ENCODE results near the gene ACTMAP. TPM values are rescaled to one million over a fixed set of nuclear protein-coding genes. Genes with fewer than 3 reads are reported as not detected.

The ACTMAP gene
- total RNA-seq, 2 experiments from 2014 or later = 5.0 to 54.8 TPM

GRCh38 chr19:40717325-40717879, 32.9 kb downstream of the ACTMAP start:
- DNase-seq (ENCODE audit: low spot score) = no peak
- TF ChIP-seq EZH2phosphoT487 (IDR thresholded peaks at IDR 0.05; ENCODE audit: borderline replicate concordance, low read depth, low read length) = no peak
- no peak for TF ChIP-seq CTCF (conservative IDR thresholded peaks at IDR 0.05; ENCODE audit: low read length)
- CTCF ChIA-PET (ENCODE audit: unreplicated experiment) = interaction anchor here (0.6 kb wide), 1 partner anchor 26 kb away, joined by 3 read pairs; no protein-coding TSS in a partner anchor
- peak overlapping the region; percentile 70 for H3K4me3 ChIP-seq (ENCODE audit: low read depth, low read length, poor library complexity, severe bottlenecking)
- no peaks in the 10 kb centered on the region for H4K20me1 ChIP-seq (ENCODE audit: insufficient read depth, low read length)
- BruUV-seq (replicated peaks) = no TSS peak
- H3K27ac ChIP-seq (ENCODE audit: low read depth, low read length, poor library complexity, severe bottlenecking) = peak overlapping the region; percentile 5
- POLR2A ChIA-PET = interaction anchor here (0.6 kb wide), 1 partner anchor 63 kb away, joined by 3 read pairs; no protein-coding TSS in a partner anchor
- H3K36me3 ChIP-seq (ENCODE audit: insufficient read depth, low read length) = no peaks in the 10 kb centered on the region
- peaks cover 37% of the 10 kb centered on the region for H3K4me1 ChIP-seq (ENCODE audit: insufficient read depth, low read length, poor library complexity, severe bottlenecking)
- H3K79me2 ChIP-seq (ENCODE audit: insufficient read depth, low read depth, low read length) = peaks cover 25% of the 10 kb centered on the region
- H3K9me2 ChIP-seq (ENCODE audit: insufficient read depth, low read length) = no peaks in the 10 kb centered on the region
- H3K9me3 ChIP-seq (ENCODE audit: low read length) = no peaks in the 10 kb centered on the region
- peak overlapping the region; percentile 99 for H3K4me2 ChIP-seq (ENCODE audit: low read length)
- intact Hi-C loops (cut with micrococcal nuclease; ENCODE audit: unreplicated experiment) = loop anchor here (2.0 kb wide), 1 partner anchor 81 kb away; the partner anchor contains the start of gene EGLN2
- H2AFZ ChIP-seq (ENCODE audit: low read length) = peak overlapping the region; percentile 58; the same call in 1 of the 2 replicates

GRCh38 chr19:40716482-40717324, 33.6 kb downstream of the ACTMAP start, which contains the start of the genes COQ8B and ITPKC:
Gene COQ8B (minus strand): TSS chr19:40716886. CDS start chr19:40714632, 2,254 bp downstream.
Gene ITPKC (plus strand): TSS chr19:40717112. CDS start chr19:40717136, 24 bp downstream.
- DNase-seq (ENCODE audit: low spot score) = peak; percentile 99
- Histone ChIP-seq H3K4me1 (ENCODE audit: insufficient read depth, low read length, poor library complexity, severe bottlenecking) (peaks cover 37% of the 10 kb centered on the region), H3K36me3 (ENCODE audit: insufficient read depth, low read length) (no peaks in the 10 kb centered on the region), H3K9me2 (ENCODE audit: insufficient read depth, low read length) (no peaks in the 10 kb centered on the region), H3K9me3 (ENCODE audit: low read length) (no peaks in the 10 kb centered on the region), H2AFZ (ENCODE audit: low read length) (peak within 1 kb of the TSS; percentile 78; the same call in 1 of the 2 replicates), H4K20me1 (ENCODE audit: insufficient read depth, low read length) (no peaks in the 10 kb centered on the region), H3K4me2 (ENCODE audit: low read length) (peak within 1 kb of the TSS; percentile 99), H3K79me2 (ENCODE audit: insufficient read depth, low read depth, low read length) (peaks cover 25% of the 10 kb centered on the region), H3K4me3 (ENCODE audit: low read depth, low read length, poor library complexity, severe bottlenecking) (peak within 1 kb of the TSS; percentile 70), H3K27ac (ENCODE audit: low read depth, low read length, poor library complexity, severe bottlenecking) (peak within 1 kb of the TSS; percentile 72)
- intact Hi-C loops (cut with micrococcal nuclease; ENCODE audit: unreplicated experiment) = loop anchor here (1.0 to 2.0 kb wide), 2 partner anchors 61 to 82 kb away; partner anchors contain the start of gene EGLN2
- CTCF ChIA-PET (ENCODE audit: unreplicated experiment) = no interaction called here
- TSS peak; percentile 81 for BruUV-seq (replicated peaks)
- POLR2A ChIA-PET = no interaction called here
- no peak for TF ChIP-seq EZH2phosphoT487 (IDR thresholded peaks at IDR 0.05; ENCODE audit: borderline replicate concordance, low read depth, low read length)

GRCh38 chr19:40716031-40716481, 34.2 kb downstream of the ACTMAP start:
- CTCF ChIA-PET (ENCODE audit: unreplicated experiment) = no interaction called here
- TF ChIP-seq EZH2phosphoT487 (IDR thresholded peaks at IDR 0.05; ENCODE audit: borderline replicate concordance, low read depth, low read length) (no peak), CTCF (conservative IDR thresholded peaks at IDR 0.05; ENCODE audit: low read length) (no peak)
- H3K4me2 ChIP-seq (ENCODE audit: low read length) = peak overlapping the region; percentile 85
- peak overlapping the region; percentile 33; the same call in 1 of the 2 replicates for H2AFZ ChIP-seq (ENCODE audit: low read length)
- peak; percentile 46 for DNase-seq (ENCODE audit: low spot score)
- intact Hi-C loops (cut with micrococcal nuclease; ENCODE audit: unreplicated experiment) = loop anchor here (1.0 to 2.0 kb wide), 2 partner anchors 61 to 83 kb away; partner anchors contain the start of gene EGLN2
- no peaks in the 10 kb centered on the region for H3K9me3 ChIP-seq (ENCODE audit: low read length)
- 0 out of 2 replicates have a peak, but pooled peaks cover 4% of the 10 kb centered on the region for H3K36me3 ChIP-seq (ENCODE audit: insufficient read depth, low read length)
- H3K4me1 ChIP-seq (ENCODE audit: insufficient read depth, low read length, poor library complexity, severe bottlenecking) = peaks cover 37% of the 10 kb centered on the region
- H3K9me2 ChIP-seq (ENCODE audit: insufficient read depth, low read length) = no peaks in the 10 kb centered on the region
- no TSS peak for BruUV-seq (replicated peaks)
- POLR2A ChIA-PET = no interaction called here
- H3K27ac ChIP-seq (ENCODE audit: low read depth, low read length, poor library complexity, severe bottlenecking) = peak overlapping the region; percentile 72
- peaks cover 25% of the 10 kb centered on the region for H3K79me2 ChIP-seq (ENCODE audit: insufficient read depth, low read depth, low read length)
- H4K20me1 ChIP-seq (ENCODE audit: insufficient read depth, low read length) = no peaks in the 10 kb centered on the region
- peak overlapping the region; percentile 70 for H3K4me3 ChIP-seq (ENCODE audit: low read depth, low read length, poor library complexity, severe bottlenecking)

Measured in OCI-LY7 (cell line).